H9 (cell line): ENCODE measurements around the gene GAP43. TPM values are rescaled to one million over a fixed set of nuclear protein-coding genes. Genes with fewer than 3 reads are reported as not detected.

ENCODE experiments used
- DNase-seq: peaks from one replicate; pipeline ENCODE4 v3.0.0-alpha.2; 2017
- H2AFZ ChIP-seq: one replicate; pipeline ENCODE4 v1.6.1; 2013; ENCODE audit warnings: mild to moderate bottlenecking, low read length, control low read depth, moderate library complexity
- H2AK5ac ChIP-seq: 2 replicates; pipeline ENCODE4 v1.6.1; 2013; ENCODE audit warnings: low read length, control low read depth, mixed read lengths; ENCODE audit not compliant: insufficient read length
- H2BK120ac ChIP-seq: one replicate; pipeline ENCODE4 v1.6.1; 2013; ENCODE audit warnings: low read depth, mild to moderate bottlenecking, low read length, control low read depth, inconsistent platforms; ENCODE audit not compliant: poor library complexity, severe bottlenecking
- H2BK12ac ChIP-seq: 2 replicates; pipeline ENCODE4 v1.6.1; 2013; ENCODE audit warnings: low read length, control low read depth, mixed read lengths, low read depth; ENCODE audit not compliant: insufficient read length
- H2BK15ac ChIP-seq: 2 replicates; pipeline ENCODE4 v1.6.1; 2013; ENCODE audit warnings: low read depth, low read length, control low read depth
- H2BK20ac ChIP-seq: one replicate; pipeline ENCODE4 v1.6.1; 2013; ENCODE audit warnings: low read depth, mild to moderate bottlenecking, low read length, control low read depth, inconsistent platforms; ENCODE audit not compliant: poor library complexity, severe bottlenecking
- H2BK5ac ChIP-seq: 2 replicates; pipeline ENCODE4 v1.6.1; 2013; ENCODE audit warnings: low read length, control low read depth, mixed read lengths; ENCODE audit not compliant: insufficient read length
- H3K14ac ChIP-seq: 2 replicates; pipeline ENCODE4 v1.6.1; 2013; ENCODE audit warnings: low read length, control low read depth; ENCODE audit not compliant: insufficient read depth
- H3K18ac ChIP-seq: 2 replicates; pipeline ENCODE4 v1.6.1; 2013; ENCODE audit warnings: low read depth, mild to moderate bottlenecking, mixed read lengths, low read length, control low read depth; ENCODE audit not compliant: insufficient read length
- H3K23ac ChIP-seq: 2 replicates; pipeline ENCODE4 v1.6.1; 2013; ENCODE audit warnings: low read length, control low read depth, mixed read lengths, low read depth; ENCODE audit not compliant: insufficient read length
- H3K23me2 ChIP-seq: 2 replicates; pipeline ENCODE4 v1.6.1; 2013; ENCODE audit warnings: low read depth, mild to moderate bottlenecking, mixed read lengths, low read length, control low read depth; ENCODE audit not compliant: insufficient read length, poor library complexity, severe bottlenecking
- H3K27ac ChIP-seq: 2 replicates; pipeline ENCODE4 v1.5.1; 2013; ENCODE audit warnings: low read length, control low read depth, mixed read lengths, low read depth; ENCODE audit not compliant: insufficient read length
- H3K27me3 ChIP-seq: 2 replicates; pipeline ENCODE4 v1.6.1; 2013; ENCODE audit warnings: low read length, control low read depth, inconsistent platforms; ENCODE audit not compliant: insufficient read depth
- H3K4ac ChIP-seq: 2 replicates; pipeline ENCODE4 v1.6.1; 2013; ENCODE audit warnings: low read depth, mild to moderate bottlenecking, control low read depth, inconsistent platforms, low read length, moderate library complexity
- H3K4me1 ChIP-seq: 2 replicates; pipeline ENCODE4 v1.6.1; 2013; ENCODE audit warnings: low read length, control low read depth, inconsistent platforms; ENCODE audit not compliant: insufficient read depth
- H3K4me2 ChIP-seq: 2 replicates; pipeline ENCODE4 v1.6.1; 2013; ENCODE audit warnings: low read length, control low read depth, mixed read lengths; ENCODE audit not compliant: insufficient read length, insufficient read depth
- H3K56ac ChIP-seq: 2 replicates; pipeline ENCODE4 v1.6.1; 2013; ENCODE audit warnings: low read depth, mild to moderate bottlenecking, mixed read lengths, low read length, control low read depth; ENCODE audit not compliant: insufficient read length
- H3K79me1 ChIP-seq: 2 replicates; pipeline ENCODE4 v1.6.1; 2013; ENCODE audit warnings: low read depth, mild to moderate bottlenecking, moderate library complexity, low read length, control low read depth, inconsistent platforms; ENCODE audit not compliant: insufficient read depth, poor library complexity, severe bottlenecking
- H3K79me2 ChIP-seq: 2 replicates; pipeline ENCODE4 v1.6.1; 2013; ENCODE audit warnings: low read length, control low read depth, inconsistent platforms; ENCODE audit not compliant: insufficient read depth
- H3K9ac ChIP-seq: 2 replicates; pipeline ENCODE4 v1.6.1; 2013; ENCODE audit warnings: low read length, control low read depth, mixed read lengths; ENCODE audit not compliant: insufficient read length; ENCODE audit errors: extremely low read depth
- H3K9me3 ChIP-seq: one replicate; pipeline ENCODE4 v1.6.1; 2013; ENCODE audit warnings: low read depth, low read length, inconsistent platforms; ENCODE audit not compliant: control insufficient read depth
- H3T11ph ChIP-seq: one replicate; pipeline ENCODE4 v1.6.1; 2013; ENCODE audit warnings: mild to moderate bottlenecking, low read length, control low read depth, inconsistent platforms
- H4K20me1 ChIP-seq: one replicate; pipeline ENCODE4 v1.6.1; 2013; ENCODE audit not compliant: control insufficient read depth, insufficient read length, insufficient read depth
- H4K5ac ChIP-seq: 2 replicates; pipeline ENCODE4 v1.6.1; 2013; ENCODE audit warnings: low read depth, mild to moderate bottlenecking, mixed read lengths, low read length, control low read depth; ENCODE audit not compliant: insufficient read length
- H4K8ac ChIP-seq: replicated peaks from 2 replicates; pipeline ENCODE4 v1.6.1; 2013; ENCODE audit warnings: low read length, control low read depth, mixed read lengths, low read depth; ENCODE audit not compliant: insufficient read length
- H4K91ac ChIP-seq: 2 replicates; pipeline ENCODE4 v1.6.1; 2013; ENCODE audit warnings: low read depth, mild to moderate bottlenecking, moderate library complexity, mixed read lengths, low read length, control low read depth; ENCODE audit not compliant: insufficient read length
- H3K27ac Mint-ChIP-seq, 3 experiments: 2 replicates in 2 of 3; 3 replicates in 1 of 3; pipeline ENCODE4 v1.8.0; 2020 to 2021; ENCODE audit warnings: mixed read lengths in 3 of 3, mild to moderate bottlenecking in 1 of 3, moderate library complexity in 1 of 3
- H3K27me3 Mint-ChIP-seq: 2 replicates; pipeline ENCODE4 v1.8.0; 2021; ENCODE audit warnings: low read depth, mild to moderate bottlenecking, moderate library complexity, mixed read lengths
- H3K36me3 Mint-ChIP-seq, 3 experiments: 2 replicates in 2 of 3; 3 replicates in 1 of 3; pipeline ENCODE4 v1.8.0; 2020 to 2021; ENCODE audit warnings: low read depth in 3 of 3, mixed read lengths in 3 of 3; ENCODE audit not compliant: insufficient read depth in 1 of 3
- H3K4me1 Mint-ChIP-seq, 2 experiments: 2 replicates each; pipeline ENCODE4 v1.8.0; 2020; ENCODE audit warnings: mixed read lengths in 2 of 2
- H3K4me3 Mint-ChIP-seq, 2 experiments: 2 replicates in 1 of 2; 3 replicates in 1 of 2; pipeline ENCODE4 v1.8.0; 2020 to 2021; ENCODE audit warnings: mild to moderate bottlenecking in 2 of 2, mixed read lengths in 2 of 2, moderate library complexity in 1 of 2
- H3K9me3 Mint-ChIP-seq, 2 experiments: 2 replicates in 1 of 2; 3 replicates in 1 of 2; pipeline ENCODE4 v1.8.0; 2020; ENCODE audit warnings: mild to moderate bottlenecking in 2 of 2, mixed read lengths in 2 of 2, moderate library complexity in 1 of 2
- CTCF ChIP-seq: fragments of 200-600 bp; sonication (generic); conservative IDR thresholded peaks from 3 replicates; pipeline ENCODE4 v1.8.0; 2021; ENCODE audit warnings: antibody characterized with exemption, mild to moderate bottlenecking
- WGBS: extraction: QIAGEN DNeasy Blood & Tissue Kit; methylation state at CpG from one replicate; pipeline ENCODE4 v1.1.7; 2013; ENCODE audit warnings: missing lambda C conversion rate, low lambda C conversion rate, mixed read lengths; ENCODE audit not compliant: insufficient read length; ENCODE audit errors: extremely low coverage; 5-methylcytosine and 5-hydroxymethylcytosine counted together
- total RNA-seq: library from RNA; stranded (reverse); gene quantifications from 2 replicates; pipeline ENCODE4 v1.2.1, GENCODE V29; 2021

Gene GAP43
- total RNA-seq, 1 experiment from 2014 or later, result 12.8 TPM

DNA sequence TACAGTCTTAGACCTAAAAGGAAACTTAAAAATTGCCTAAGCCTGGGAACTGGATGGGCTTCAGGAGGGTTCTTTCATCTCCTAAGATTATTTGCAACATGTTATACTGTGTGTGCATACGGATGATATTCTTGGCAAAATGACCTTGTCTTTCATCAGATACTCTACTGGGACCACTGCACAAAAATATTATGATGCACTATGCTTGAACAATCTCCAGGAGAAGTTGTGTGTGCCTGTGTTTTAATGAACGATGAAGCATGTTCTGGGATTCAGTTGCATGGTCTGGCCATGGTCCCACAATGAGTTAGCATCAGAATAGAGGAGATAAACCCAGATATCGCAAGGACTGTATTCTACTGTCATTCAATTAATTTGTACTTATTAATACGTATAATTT, 68.7 kb downstream of the GAP43 start:
- Histone ChIP-seq H2BK15ac (no peak overlapping the region), H3T11ph (no peak overlapping the region), H3K27me3 (no peaks in the 10 kb centered on the region), H3K23ac (no peak overlapping the region), H4K8ac (no peak overlapping the region), H3K4me2 (no peak overlapping the region), H3K18ac (no peak overlapping the region), H2BK5ac (no peak overlapping the region), H2AFZ (no peak overlapping the region), H4K91ac (no peak overlapping the region), H4K5ac (no peak overlapping the region), H3K4me1 (no peaks in the 10 kb centered on the region), H2BK120ac (no peak overlapping the region), H2AK5ac (no peak overlapping the region), H3K27ac (no peak overlapping the region), H3K23me2 (no peaks in the 10 kb centered on the region), H3K9ac (no peak overlapping the region), H3K4ac (no peak overlapping the region), H3K79me1 (no peaks in the 10 kb centered on the region), H2BK20ac (no peak overlapping the region), H3K56ac (no peak overlapping the region), H3K9me3 (no peaks in the 10 kb centered on the region), H2BK12ac (no peak overlapping the region), H3K79me2 (no peaks in the 10 kb centered on the region), H3K14ac (no peak overlapping the region), H4K20me1 (no peaks in the 10 kb centered on the region)
- TF ChIP-seq CTCF, result no peak
- Mint-ChIP-seq H3K4me1 (peaks cover 10 to 27% of the 10 kb centered on the region in 2 experiments), H3K4me3 (no peak overlapping the region), H3K9me3 (no peaks in the 10 kb centered on the region), H3K27me3 (no peaks in the 10 kb centered on the region), H3K27ac (no peak overlapping the region), H3K36me3 (peaks cover 0 to 3% (median 0%) of the 10 kb centered on the region in 3 experiments; a peak in 1 of 7 replicates)
- WGBS, result no CpG with 5 or more reads among the region's 4 CpGs
- no peak for DNase-seq
